Left lobe of liver (tissue), 2 donors: ENCODE data around the gene PDCD10. TPM values are rescaled to one million over a fixed set of nuclear protein-coding genes. Genes with fewer than 3 reads are reported as not detected.

Experiments
- ATAC-seq: fragments of 200-7000 bp; cut with Tn5 transposase; one replicate; pipeline ENCODE4 v1.9.1; 2020; ENCODE audit warnings: mild to moderate bottlenecking, moderate library complexity
- DNase-seq: peaks from one replicate; pipeline ENCODE4 v3.0.0-alpha.2; 2020; ENCODE audit warnings: low spot score
- total RNA-seq: library from RNA; stranded (reverse); gene quantifications from one replicate; pipeline ENCODE4 v1.2.1, GENCODE V29; 2021
- donor health status: DM: no; HTN: no; CAD: no; lungs with moderate emphysema.
- donor health status: DM: no; HTN: yes; CAD: no.

The PDCD10 gene
- total RNA-seq, 1 donor from 2014 or later, result 13.5 TPM

- no peak for DNase-seq
- peak; percentile 91 for ATAC-seq
Measured at GRCh38 chr3:167684388-167684993, 50.2 kb downstream of the PDCD10 start.

- DNase-seq (no peak), ATAC-seq (no peak)
Measured at GRCh38 chr3:167679526-167679925, 55.2 kb downstream of the PDCD10 start.

GRCh38 chr3:167675848-167676247, 58.8 kb downstream of the PDCD10 start:
- DNase-seq, result no peak
- ATAC-seq, result no peak

GRCh38 chr3:167673221-167673620, 61.5 kb downstream of the PDCD10 start:
- no peak for ATAC-seq
- no peak for DNase-seq

- DNase-seq (no peak), ATAC-seq (no peak)
Measured at GRCh38 chr3:167671878-167672427, 62.7 kb downstream of the PDCD10 start.

GRCh38 chr3:167669699-167670098, 65.0 kb downstream of the PDCD10 start:
- ATAC-seq, result peak; percentile 97
- no peak for DNase-seq

- no peak for DNase-seq
- no peak for ATAC-seq
Measured at GRCh38 chr3:167668651-167669050, 66.0 kb downstream of the PDCD10 start.

GRCh38 chr3:167666563-167666962, 68.1 kb downstream of the PDCD10 start:
- DNase-seq, result no peak
- ATAC-seq, result no peak

GRCh38 chr3:167662919-167663400, 71.7 kb downstream of the PDCD10 start:
- ATAC-seq (no peak), DNase-seq (no peak)

GRCh38 chr3:167657684-167658225, 76.9 kb downstream of the PDCD10 start:
- ATAC-seq (no peak), DNase-seq (no peak)

GRCh38 chr3:167656821-167657220, 77.9 kb downstream of the PDCD10 start:
- no peak for DNase-seq
- no peak for ATAC-seq

GRCh38 chr3:167653760-167654159, 80.9 kb downstream of the PDCD10 start, which contains the start of gene WDR49:
WDR49 (minus strand) TSS chr3:167653942; CDS start chr3:167653425, 517 bp downstream.
- ATAC-seq, result no peak
- DNase-seq, result no peak

GRCh38 chr3:167653155-167653554, 81.5 kb downstream of the PDCD10 start:
- ATAC-seq (no peak), DNase-seq (no peak)

- ATAC-seq (no peak), DNase-seq (no peak)
Measured at GRCh38 chr3:167651826-167652225, 82.9 kb downstream of the PDCD10 start.

- ATAC-seq (no peak), DNase-seq (no peak)
Measured at GRCh38 chr3:167650459-167650858, 84.2 kb downstream of the PDCD10 start.

GRCh38 chr3:167649746-167650145, 84.9 kb downstream of the PDCD10 start:
- ATAC-seq (no peak), DNase-seq (no peak)

GRCh38 chr3:167644611-167645010, 90.1 kb downstream of the PDCD10 start:
- ATAC-seq (no peak), DNase-seq (no peak)

Other genes with a start within 250 kb of the PDCD10 start
- gene WDR49, start 81.0 kb downstream of the PDCD10 start, total RNA-seq, result not detected
- gene SERPINI1, start 829 bp upstream of the PDCD10 start, total RNA-seq, result 0.86 TPM